Gastroesophageal sphincter (tissue), 4 donors: Measurements from ENCODE around the gene ZBTB7C. TPM values are rescaled to one million over a fixed set of nuclear protein-coding genes. Genes with fewer than 3 reads are reported as not detected.

ENCODE experiments used
- ATAC-seq: fragments of 150-250 bp; one replicate; pipeline ENCODE4 v1.9.1; 2016; ENCODE audit warnings: mild to moderate bottlenecking, moderate library complexity
- H3K27ac ChIP-seq, 4 donors: fragments of 200-600 bp; sonication (generic) in 3 of 4; 1 replicate in 3 of 4; 2 replicates in 1 of 4; pipeline ENCODE4 v1.5.1; 2016 to 2019
- H3K27me3 ChIP-seq: fragments of 200-600 bp; sonication (generic); one replicate; pipeline ENCODE4 v1.5.1; 2019
- H3K36me3 ChIP-seq, 2 donors: fragments of 200-600 bp; sonication (generic); one replicate each; pipeline ENCODE4 v1.5.1; 2019; ENCODE audit warnings: control low read depth in 1 of 2
- H3K4me1 ChIP-seq, 3 donors: fragments of 200-600 bp; sonication (generic); 1 replicate in 2 of 3; 2 replicates in 1 of 3; pipeline ENCODE4 v1.5.1; 2016 to 2019; ENCODE audit warnings: control low read depth in 2 of 3
- H3K4me3 ChIP-seq, 2 donors: fragments of 200-600 bp; sonication (generic); one replicate each; pipeline ENCODE4 v1.5.1; 2019; ENCODE audit warnings: mild to moderate bottlenecking in 1 of 2, moderate library complexity in 1 of 2
- H3K9me3 ChIP-seq, 3 donors: fragments of 200-600 bp; sonication (generic); one replicate each; pipeline ENCODE4 v1.5.1; 2017 to 2019; ENCODE audit warnings: control low read depth in 2 of 3
- CTCF ChIP-seq, 4 experiments: fragments of 200-600 bp in 2 of 4; fragments of 450-650 bp in 2 of 4; sonication (generic) in 1 of 4; IDR thresholded peaks; one replicate each; pipeline ENCODE4 v1.5.1; 2017 to 2019; ENCODE audit warnings: antibody characterized with exemption in 4 of 4, mild to moderate bottlenecking in 2 of 4, moderate library complexity in 2 of 4
- EP300 ChIP-seq: sonication (generic); formaldehyde crosslinking; IDR thresholded peaks from one replicate; pipeline ENCODE4 v1.6.1; 2017; ENCODE audit warnings: antibody characterized with exemption, mild to moderate bottlenecking
- POLR2A ChIP-seq, 2 donors: fragments of 450-650 bp; IDR thresholded peaks; one replicate each; pipeline ENCODE4 v1.6.1; 2017; ENCODE audit warnings: antibody characterized with exemption in 2 of 2, mild to moderate bottlenecking in 2 of 2, moderate library complexity in 1 of 2
- POLR2AphosphoS5 ChIP-seq: sonication (generic); formaldehyde crosslinking; IDR thresholded peaks from one replicate; pipeline ENCODE4 v1.6.1; 2017; ENCODE audit warnings: antibody characterized with exemption
- WGBS, 2 donors: methylation state at CpG; one replicate each; pipeline ENCODE4 v1.1.5; 2018; ENCODE audit warnings: low coverage in 1 of 2; 5-methylcytosine and 5-hydroxymethylcytosine counted together
- total RNA-seq, 4 donors: library from RNA; depleted of rRNA; stranded (reverse); fragments of >200 nt; gene quantifications; one replicate each; pipeline ENCODE4 v1.1.0, GENCODE V29; 2016

ZBTB7C gene
- total RNA-seq, 4 donors from 2014 or later: 7.8 to 15.4 (median 11.8) TPM

DNA sequence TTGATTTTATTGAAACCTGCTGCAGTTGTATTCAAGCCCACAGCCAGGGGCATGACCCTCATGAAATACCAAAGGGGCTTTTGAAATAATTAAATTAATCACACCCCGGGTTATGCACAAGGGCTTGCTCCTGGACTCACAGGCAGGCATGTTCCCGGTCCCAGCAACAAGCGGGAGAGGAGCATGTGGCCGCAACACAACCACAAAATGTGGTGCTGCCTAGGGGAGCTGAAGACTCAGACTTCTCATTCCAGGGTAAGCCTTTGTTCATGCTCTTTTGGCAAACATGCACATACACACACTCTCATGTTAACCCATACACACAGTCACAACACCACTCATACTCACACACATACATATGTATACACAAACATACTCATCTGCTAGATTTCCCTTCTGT, 245.1 kb downstream of the ZBTB7C start:
- Histone ChIP-seq H3K4me3 (no peak overlapping the region), H3K27me3 (no peaks in the 10 kb centered on the region), H3K9me3 (no peaks in the 10 kb centered on the region), H3K36me3 (no peaks in the 10 kb centered on the region), H3K27ac (peak overlapping the region in 1 of 4 donors; percentile 92), H3K4me1 (peaks cover 0 to 63% (median 13%) of the 10 kb centered on the region in 3 donors)
- no peak for ATAC-seq
- no peak for TF ChIP-seq POLR2A (IDR thresholded peaks at IDR 0.05)
- TF ChIP-seq POLR2AphosphoS5: no peak
- no peak for TF ChIP-seq EP300
- no peak for TF ChIP-seq CTCF (IDR thresholded peaks at IDR 0.05)
- 85 to 91% methylated on average over 4 of the region's 4 CpGs for WGBS, 2 donors

DNA sequence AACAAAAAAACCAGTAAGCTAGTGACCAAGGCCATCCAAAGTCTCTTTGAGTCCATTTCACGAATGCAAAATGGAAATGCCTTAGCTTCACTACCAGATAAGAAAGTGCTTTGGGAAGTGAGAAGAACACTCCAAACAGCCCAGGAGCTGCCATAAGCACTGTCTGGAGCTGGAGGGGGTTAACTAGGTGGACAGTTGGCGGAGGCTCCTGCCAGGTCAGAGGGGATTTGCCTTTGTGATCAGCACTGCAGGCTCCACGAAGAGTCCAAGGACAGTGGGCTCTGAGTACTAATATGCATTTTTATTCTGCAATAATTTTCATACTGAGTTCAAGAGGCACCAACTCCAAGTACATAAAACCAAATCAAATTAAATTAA, 245.5 kb downstream of the ZBTB7C start:
- TF ChIP-seq EP300 (no peak), POLR2AphosphoS5 (no peak), CTCF (IDR thresholded peaks at IDR 0.05) (no peak), POLR2A (IDR thresholded peaks at IDR 0.05) (no peak)
- ATAC-seq: no peak
- Histone ChIP-seq H3K27me3 (no peaks in the 10 kb centered on the region), H3K4me1 (peaks cover 0 to 63% (median 13%) of the 10 kb centered on the region in 3 donors), H3K9me3 (no peaks in the 10 kb centered on the region), H3K36me3 (no peaks in the 10 kb centered on the region), H3K4me3 (no peak overlapping the region), H3K27ac (peak overlapping the region in 1 of 4 donors; percentile 92)
- WGBS, 2 donors: 72 to 73% methylated on average over 3 of the region's 3 CpGs

GRCh38 chr18:48162956-48163737, 246.0 kb downstream of the ZBTB7C start:
- Histone ChIP-seq H3K4me3 (no peak overlapping the region), H3K27ac (peak overlapping the region in 3 of 4 donors; percentile 92 to 93 (median 93)), H3K4me1 (peaks cover 0 to 63% (median 13%) of the 10 kb centered on the region in 3 donors), H3K36me3 (no peaks in the 10 kb centered on the region), H3K27me3 (no peaks in the 10 kb centered on the region), H3K9me3 (no peaks in the 10 kb centered on the region)
- ATAC-seq: no peak
- WGBS, 2 donors: 97% methylated on average over 3 of the region's 5 CpGs; no CpG with 5 or more reads in 1 of the 2 donors
- no peak for TF ChIP-seq EP300
- TF ChIP-seq CTCF (IDR thresholded peaks at IDR 0.05): no peak
- TF ChIP-seq POLR2AphosphoS5: no peak
- no peak for TF ChIP-seq POLR2A (IDR thresholded peaks at IDR 0.05)

DNA sequence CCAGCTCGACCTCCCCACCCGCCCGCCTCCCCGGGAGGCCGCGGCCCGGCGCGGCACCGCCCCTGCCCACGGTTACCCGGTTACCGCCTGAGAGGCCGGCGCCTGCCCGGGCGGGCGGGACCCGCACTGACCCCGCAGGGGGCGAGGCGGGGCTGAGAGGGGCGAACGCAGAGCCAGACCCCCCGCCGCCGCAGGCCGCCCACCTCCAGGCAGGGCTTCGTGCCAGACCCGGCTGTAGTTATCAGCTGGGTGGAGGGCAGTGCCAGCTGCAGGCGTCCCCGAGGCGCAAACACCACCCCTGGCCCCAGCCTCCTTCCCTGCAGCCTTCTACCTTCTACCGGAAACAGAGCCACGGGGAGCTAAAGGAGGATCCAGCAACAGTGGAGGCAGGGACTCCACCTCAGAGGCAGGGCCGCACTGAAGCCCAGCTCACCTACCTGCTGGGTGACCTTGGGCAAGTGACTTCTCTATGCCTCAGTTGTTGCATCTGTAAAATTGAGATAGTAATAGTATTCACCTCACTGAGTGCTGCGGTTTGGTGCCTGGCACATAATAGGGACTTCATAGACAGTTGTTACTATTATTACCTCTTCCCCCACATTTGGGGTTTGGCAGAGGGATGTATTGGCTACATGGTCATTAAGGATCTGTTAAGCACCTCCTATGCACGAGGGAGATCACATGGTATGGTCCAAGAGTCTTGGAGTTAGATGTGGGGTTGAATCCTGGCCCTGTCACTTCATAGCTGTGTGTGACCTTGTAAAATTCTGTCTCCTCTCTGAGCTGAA, 247.1 kb downstream of the ZBTB7C start:
- H3K36me3 ChIP-seq: no peaks in the 10 kb centered on the region
- WGBS, 2 donors: 0 to 70% methylated on average over 1 to 2 of the region's 38 CpGs
- peak overlapping the region; percentile 80 to 93 (median 92) for H3K27ac ChIP-seq
- ATAC-seq: peak; percentile 40
- TF ChIP-seq CTCF (IDR thresholded peaks at IDR 0.05) (peak in 1 of 4 experiments; percentile 6), EP300 (no peak), POLR2AphosphoS5 (no peak), POLR2A (IDR thresholded peaks at IDR 0.05) (no peak)
- H3K27me3 ChIP-seq: no peaks in the 10 kb centered on the region
- peak overlapping the region; percentile 78 to 79 for H3K4me3 ChIP-seq
- H3K9me3 ChIP-seq: no peaks in the 10 kb centered on the region
- peaks cover 0 to 58% (median 13%) of the 10 kb centered on the region in 3 donors for H3K4me1 ChIP-seq
